NCI-H446 treated with DMSO at 0.1 percent for 48 hours (cell line): ENCODE measurements around the gene SLC48A1.
"Not testable (repeated sequence)": the region's sequence is repeated elsewhere in the genome, so short reads cannot be mapped to it uniquely, and the experiment has no call there.

Source experiments
- DNase-seq: peaks from one replicate; lab custom pipeline; 2025; lab: John Stamatoyannopoulos, UW

Gene SLC48A1

DNA sequence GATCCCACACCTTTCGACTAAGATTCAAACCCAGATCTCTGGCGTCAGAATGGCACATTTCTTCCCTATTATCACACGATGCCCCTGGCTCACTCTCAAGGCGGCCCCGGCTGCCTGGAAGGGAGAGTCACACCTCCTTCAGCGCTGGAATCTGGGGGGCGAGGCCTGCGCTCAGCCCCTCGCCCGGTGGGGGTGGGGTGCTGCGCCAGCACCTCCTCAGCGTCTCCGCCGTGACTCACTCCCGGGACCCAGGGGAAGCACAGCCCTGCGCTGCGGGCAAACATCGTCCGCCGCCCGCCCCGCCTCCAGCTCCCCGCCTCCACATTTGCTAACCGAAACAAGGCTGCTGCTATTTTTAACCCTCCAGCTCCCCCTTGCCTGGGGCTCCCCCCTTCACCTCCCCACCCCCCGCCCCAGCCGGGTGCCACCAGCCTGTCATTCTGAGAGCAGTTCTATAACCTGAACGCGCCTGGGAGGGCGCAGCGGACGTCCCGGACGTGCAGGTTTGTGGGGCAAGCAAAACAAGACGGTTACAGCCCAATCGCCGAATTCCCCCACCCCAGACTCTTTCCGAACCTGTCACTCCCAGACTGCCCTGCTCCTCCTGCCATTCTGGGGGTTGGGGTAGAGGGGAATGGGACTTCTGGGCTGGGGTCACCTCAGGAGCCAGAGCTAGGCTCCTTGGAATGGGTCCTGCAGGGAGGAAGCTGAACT, 39.9 kb downstream of the SLC48A1 start:
- DNase-seq, result no peak

GRCh38 chr12:47813511-47814196, 40.6 kb downstream of the SLC48A1 start:
- no peak for DNase-seq

- no peak for DNase-seq
Measured at GRCh38 chr12:47814539-47815170, 41.6 kb downstream of the SLC48A1 start.

DNA sequence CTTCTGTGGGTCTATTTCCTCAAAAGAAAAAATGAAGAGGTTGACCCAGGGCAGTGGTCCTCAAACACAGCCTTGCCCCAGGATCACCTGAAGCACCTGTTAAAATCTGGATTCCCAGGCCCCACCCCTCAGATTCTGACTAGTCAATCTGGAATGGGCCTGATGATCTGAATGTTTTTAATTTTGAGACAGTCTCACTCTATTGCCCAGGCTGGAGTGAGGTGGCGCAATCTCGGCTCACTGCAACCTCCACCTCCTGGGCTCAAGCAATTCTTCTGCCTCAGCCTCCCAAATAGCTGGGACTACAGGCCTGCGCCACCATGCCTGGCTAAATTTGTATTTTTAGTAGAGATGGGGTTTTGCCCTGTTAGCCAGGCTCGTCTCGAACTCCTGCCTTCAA, 42.4 kb downstream of the SLC48A1 start:
- not testable (repeated sequence) for DNase-seq

DNA sequence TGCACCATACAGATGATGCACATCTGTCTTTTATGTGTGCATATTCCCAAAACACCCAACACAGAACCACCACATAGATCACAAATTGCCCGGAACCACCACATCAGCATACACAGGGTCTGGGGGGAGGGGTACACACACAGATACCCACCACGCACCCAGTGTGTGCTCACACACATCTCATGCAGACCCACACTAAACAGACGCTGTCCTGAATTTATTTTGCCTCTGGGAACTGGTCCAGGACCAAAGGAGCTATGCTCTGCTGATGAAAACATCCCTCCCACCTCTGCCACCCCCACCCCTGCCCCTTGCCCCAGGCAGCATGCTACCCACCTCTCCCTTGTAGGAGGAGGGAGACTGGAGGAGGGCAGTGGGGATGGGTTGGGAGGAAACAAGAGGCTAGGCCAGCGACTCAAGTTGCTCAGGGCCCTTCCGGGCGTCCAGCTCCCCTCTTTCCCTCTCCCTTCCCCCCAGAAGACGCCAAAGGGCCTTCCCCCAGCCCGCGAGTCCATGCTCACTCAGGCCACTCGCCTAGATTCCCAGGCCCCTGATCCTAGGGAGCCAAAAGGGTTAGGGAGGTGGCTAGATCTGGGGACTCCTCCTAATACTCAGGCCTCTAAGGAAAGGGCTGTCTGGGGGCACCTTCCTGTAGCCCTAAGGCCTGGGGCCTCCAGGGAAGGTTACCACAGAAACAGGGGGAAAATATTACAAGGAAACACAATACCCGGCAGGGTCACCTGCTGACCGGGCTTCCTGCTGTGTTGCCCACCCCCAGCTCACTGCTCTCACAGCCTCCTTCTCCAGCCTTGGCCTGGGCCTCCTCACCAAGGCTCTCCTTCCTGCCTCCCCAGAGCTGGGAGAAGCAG, 43.6 kb downstream of the SLC48A1 start:
- no peak for DNase-seq

- no peak for DNase-seq
Measured at GRCh38 chr12:47817272-47818006, 44.4 kb downstream of the SLC48A1 start.

GRCh38 chr12:47818007-47818376, 45.0 kb downstream of the SLC48A1 start:
- no peak for DNase-seq

DNA sequence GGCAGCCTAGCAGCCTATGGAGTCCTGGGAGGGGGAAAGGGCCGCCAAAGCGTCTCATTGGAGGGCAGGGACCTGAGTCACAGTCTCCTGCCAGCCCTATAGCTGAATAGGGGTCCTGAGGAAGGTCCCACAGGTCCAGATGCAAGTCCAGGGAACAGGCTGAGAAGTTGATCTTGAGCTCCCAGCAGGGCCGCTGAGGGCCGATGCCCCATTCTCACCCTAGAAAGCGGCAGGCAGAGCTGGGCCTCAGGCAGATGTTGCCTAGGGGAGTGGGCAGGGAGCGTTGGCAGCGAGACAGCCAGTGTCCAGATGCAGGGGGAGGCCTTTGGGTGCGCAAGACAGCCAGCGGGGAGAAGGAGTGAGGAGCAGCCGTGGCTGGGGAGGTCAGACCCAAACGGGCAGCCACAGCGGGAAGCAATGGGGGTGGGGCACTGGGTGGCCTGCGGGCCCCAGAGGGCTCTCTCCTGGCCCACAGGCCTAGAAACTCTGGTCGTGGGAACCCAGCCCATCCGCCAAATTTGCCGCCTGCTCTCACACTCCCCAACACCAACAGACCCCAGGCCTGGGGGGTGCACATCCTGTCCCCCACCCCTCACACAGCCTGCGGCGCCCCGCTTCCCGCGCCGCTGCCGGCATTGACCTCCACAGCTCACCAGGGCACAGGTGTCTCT, 45.6 kb downstream of the SLC48A1 start:
- DNase-seq, result no peak

DNA sequence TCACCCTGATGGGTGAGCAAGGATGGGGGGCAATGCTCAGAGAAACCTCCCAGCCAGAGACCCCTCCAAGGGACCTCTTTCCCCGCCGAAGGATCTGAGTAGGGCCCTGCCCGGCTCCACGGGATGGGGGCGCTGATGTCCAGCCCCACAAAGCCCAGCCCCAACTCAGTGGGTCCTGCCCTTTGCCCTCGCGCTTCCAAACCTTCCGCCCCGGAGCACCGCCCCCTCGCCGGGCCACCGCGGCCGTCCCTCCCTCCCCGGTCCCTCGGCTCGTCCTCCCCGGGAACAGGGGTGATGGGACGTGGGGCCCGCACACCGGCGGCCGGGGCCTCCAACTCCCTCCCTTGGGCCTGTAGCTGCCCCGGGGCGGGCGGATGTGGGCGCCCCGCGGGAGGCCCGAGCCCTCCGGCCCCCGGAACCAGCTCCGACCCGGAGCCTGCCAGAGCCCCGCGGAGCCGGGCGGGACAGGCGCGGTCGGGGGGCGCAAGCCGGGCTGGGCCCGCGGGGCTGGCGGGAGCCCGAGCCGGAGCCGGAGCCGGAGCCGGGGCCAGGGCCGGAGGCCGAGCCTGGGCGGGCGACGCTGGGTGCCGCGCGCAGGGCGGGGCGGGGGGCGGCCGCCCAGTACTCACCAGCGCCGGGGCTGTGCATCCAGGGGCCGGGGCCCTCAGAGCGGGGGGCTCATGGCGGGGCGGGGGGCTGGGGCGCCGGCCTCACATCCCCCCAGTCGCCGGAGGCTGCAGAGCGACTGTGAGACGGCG, 46.3 kb downstream of the SLC48A1 start:
- DNase-seq, result no peak

DNA sequence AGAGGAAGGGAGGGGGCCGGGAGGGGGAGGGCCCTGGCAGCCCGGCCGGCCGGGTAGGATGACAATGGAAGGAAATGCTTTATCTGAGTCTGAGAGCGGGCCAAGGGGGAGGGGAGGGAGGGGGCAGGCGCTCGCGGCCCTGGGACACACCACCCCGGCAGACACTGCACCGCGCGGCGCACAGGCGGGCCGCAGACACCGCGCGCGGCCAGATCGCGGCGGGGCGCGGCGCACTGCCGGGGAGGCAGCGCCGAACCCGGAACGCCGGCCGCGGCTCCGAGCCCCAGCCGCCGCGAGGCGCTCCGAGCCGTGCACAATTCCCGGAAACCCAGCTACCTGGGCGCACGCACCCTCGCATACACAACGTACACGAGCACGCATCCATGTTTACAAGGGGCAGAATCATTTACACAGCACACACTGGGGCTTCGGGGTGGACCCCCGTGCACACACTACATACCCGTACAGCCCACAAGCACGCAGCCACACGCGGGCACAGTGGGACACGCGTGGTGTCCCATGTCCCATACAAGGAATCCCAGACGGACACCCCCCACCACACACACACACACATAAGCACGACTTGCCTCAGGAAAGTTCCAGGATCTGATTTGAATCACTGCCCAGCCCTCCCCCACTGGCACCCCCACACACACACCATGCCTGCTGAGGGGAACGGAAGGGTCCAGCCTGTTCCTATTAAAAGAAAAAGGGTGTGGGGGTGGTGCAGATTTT, 47.0 kb downstream of the SLC48A1 start, which contains the start of gene HDAC7:
Gene HDAC7, minus strand, starts transcription at position 8 of the 735 bp plus-strand sequence. CDS start 118 bp downstream, outside the sequence.
- DNase-seq, result peak; percentile 17

DNA sequence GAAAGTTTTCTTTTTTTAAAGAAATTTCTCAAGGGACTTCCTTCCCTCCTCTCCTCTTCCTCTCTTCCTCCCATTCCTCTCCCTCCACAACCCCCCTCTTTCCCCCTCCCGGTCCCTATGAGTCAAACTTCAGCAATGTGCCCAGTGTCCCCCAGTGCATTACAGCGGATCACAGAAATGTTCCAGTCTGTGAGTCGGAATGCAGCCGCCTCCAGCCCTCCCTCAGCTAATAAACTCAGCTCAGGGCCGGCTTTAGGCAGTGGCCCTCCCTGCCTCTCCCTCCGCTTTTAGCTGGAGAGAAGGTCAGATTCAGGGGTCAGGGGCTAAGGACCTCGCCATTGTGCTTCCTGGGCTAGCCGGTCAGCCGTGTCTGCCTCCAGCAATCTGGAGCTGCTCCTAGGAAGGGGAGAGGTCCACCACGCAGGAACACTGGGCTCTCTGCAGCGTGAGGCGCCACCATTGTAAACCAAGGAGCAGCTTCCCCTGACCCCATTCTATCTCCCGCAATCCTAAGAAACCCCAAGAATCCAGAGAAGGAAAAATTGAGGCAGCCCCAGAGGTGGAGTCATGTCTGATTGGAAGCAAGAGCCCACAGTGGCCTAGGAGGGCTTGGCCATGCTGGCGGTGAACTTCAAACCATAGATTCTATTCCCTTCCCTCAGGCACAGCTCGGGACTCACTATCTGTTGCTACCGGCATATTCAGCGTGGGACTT, 47.8 kb downstream of the SLC48A1 start:
- DNase-seq, result no peak

DNA sequence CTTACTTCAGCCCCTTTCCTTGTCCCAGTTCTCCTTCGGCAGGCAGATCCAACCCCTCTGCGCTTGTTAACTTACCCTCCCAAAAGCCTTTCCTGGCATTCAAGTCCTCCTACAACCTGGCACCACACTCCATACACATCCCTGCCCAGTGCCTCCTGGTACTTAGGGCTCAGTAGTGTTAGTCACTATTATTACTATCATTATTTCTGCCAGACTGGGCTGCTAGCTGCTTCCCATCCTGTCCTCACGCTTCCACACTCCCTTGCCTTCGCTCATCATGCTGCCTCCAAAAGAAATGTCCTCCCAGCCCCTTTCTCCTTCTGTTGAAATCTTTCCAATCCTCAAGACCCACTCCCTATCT, 48.3 kb downstream of the SLC48A1 start:
- no peak for DNase-seq

GRCh38 chr12:47822401-47822800, 49.4 kb downstream of the SLC48A1 start:
- DNase-seq, result no peak

GRCh38 chr12:47822863-47823262, 49.8 kb downstream of the SLC48A1 start:
- DNase-seq, result no peak

DNA sequence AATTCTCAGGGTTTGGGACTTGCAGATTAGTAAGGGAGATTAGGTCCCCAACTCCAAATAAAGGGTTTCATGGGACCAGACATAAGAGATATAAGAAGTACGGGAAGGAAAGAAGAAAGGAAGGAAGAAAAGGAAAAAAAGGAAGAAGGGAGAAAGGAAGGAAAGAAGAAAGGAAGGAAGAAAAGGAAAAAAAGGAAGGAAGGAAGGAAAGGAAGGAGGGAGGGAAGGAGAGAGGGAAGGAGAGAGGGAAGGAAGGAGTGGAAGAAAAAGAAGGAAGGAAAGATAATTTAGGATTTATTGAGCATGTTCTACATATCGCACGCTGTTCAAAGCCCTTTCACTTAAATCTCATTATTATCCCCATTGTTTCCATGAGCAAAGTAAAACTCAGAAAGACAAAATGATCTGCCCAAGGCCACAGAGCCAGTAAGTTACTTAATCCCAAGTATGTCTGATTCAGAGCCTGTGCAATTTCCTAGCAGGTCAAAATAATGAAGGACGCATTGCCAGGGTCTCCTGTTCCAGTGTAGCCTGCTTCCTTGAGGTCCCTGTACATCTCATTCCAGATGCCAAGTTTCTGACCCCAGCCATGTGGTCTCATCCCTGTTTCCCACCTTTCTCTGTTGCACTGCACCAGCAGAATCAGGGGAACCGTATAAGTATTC, 50.5 kb downstream of the SLC48A1 start:
- no peak for DNase-seq

DNA sequence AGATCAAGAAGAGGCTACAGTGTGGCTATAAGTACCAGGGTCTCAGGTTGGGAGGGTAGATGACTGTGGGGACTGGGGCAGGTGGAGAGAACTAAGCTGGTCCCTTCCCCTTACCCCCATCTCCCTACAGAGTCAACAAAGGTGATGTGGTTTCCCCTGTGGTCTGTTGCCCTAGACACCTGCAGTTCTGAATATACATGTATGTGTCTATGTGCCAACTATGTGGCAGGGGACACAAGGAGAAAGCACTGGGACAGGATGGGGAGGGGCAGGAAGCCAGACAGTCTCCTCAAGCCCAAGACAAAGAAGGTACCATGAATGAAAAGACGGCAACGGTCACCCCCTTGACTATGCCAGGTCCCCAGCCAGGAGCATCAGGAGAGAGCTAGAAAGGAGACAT, 51.2 kb downstream of the SLC48A1 start:
- no peak for DNase-seq

GRCh38 chr12:47824635-47825034, 51.6 kb downstream of the SLC48A1 start:
- no peak for DNase-seq

- no peak for DNase-seq
Measured at GRCh38 chr12:47825173-47825639, 52.2 kb downstream of the SLC48A1 start.
